ENCODE data around the gene PPM1H. TPM values are rescaled to one million over a fixed set of nuclear protein-coding genes. Genes with fewer than 3 reads are reported as not detected.

PPM1H gene
- total and polyA plus RNA-seq, 2 donors (not counting 1 experiment from before 2014, with no cell fraction given) = 0.01 TPM; not detected in 1

- Histone ChIP-seq H4K20me1 (ENCODE audit: control insufficient read depth, insufficient read depth, low read length, poor library complexity, severe bottlenecking) (no peaks in the 10 kb centered on the region), H3K4me1 (ENCODE audit: control insufficient read depth in 2 of 2, insufficient read depth in 2 of 2, low read length in 2 of 2) (no peaks in the 10 kb centered on the region), H3K9ac (ENCODE audit: low read length) (no peak overlapping the region), H3K4me2 (replicated peaks; ENCODE audit: low read depth, low read length, poor library complexity, severe bottlenecking) (no peak overlapping the region), H3K27ac (ENCODE audit: low read length in 2 of 2) (no peak overlapping the region), H2AFZ (ENCODE audit: insufficient read depth, low read depth, low read length, poor library complexity, severe bottlenecking) (no peak overlapping the region), H3K4me3 (ENCODE audit: control extremely low read depth in 1 of 5, extremely low read depth in 1 of 5, insufficient read depth in 1 of 5, low read depth in 2 of 5, low read length in 4 of 5) (no peak overlapping the region), H3K79me2 (ENCODE audit: control insufficient read depth, insufficient read depth, low read length) (no peaks in the 10 kb centered on the region), H3K9me3 (ENCODE audit: control extremely low read depth in 1 of 3, control insufficient read depth in 2 of 3, insufficient read depth in 1 of 3, low read length in 2 of 3) (no peaks in the 10 kb centered on the region), H3K27me3 (replicated peaks in 1 of 4; ENCODE audit: control extremely low read depth in 1 of 4, control insufficient read depth in 3 of 4, insufficient read depth in 4 of 4, low read length in 3 of 4) (no peaks in the 10 kb centered on the region), H3K36me3 (replicated peaks in 1 of 2; ENCODE audit: control extremely low read depth in 1 of 2, control insufficient read depth in 1 of 2, extremely low read depth in 1 of 2, insufficient read depth in 2 of 2, low read length in 1 of 2) (no peaks in the 10 kb centered on the region)
- POLR2A ChIA-PET = no interaction called here
- H3K27me3 Mint-ChIP-seq = peaks cover 3% of the 10 kb centered on the region
- no peaks in the 10 kb centered on the region for H3K4me1 Mint-ChIP-seq
- TF ChIP-seq CTCF (IDR thresholded peaks at IDR 0.05) = no peak
- TF ChIP-seq EZH2 (IDR thresholded peaks at IDR 0.05; ENCODE audit: borderline replicate concordance, insufficient read depth, low read depth, low read length, poor library complexity, severe bottlenecking) = no peak
- no peak overlapping the region for H3K27ac Mint-ChIP-seq
- ATAC-seq (ENCODE audit: low read depth) = no peak
- 100% methylated on average over 1 of the region's 1 CpG for WGBS (ENCODE audit: insufficient coverage)
- intact Hi-C loops (cut with micrococcal nuclease) = no loop called here
- no peak for DNase-seq
- no peaks in the 10 kb centered on the region for H3K9me3 Mint-ChIP-seq (ENCODE audit: insufficient read depth)
- no peak overlapping the region for H3K4me3 Mint-ChIP-seq
- CTCF ChIA-PET = no interaction called here
Measured at GRCh38 chr12:62697893-62698292, 237.1 kb downstream of the PPM1H start.

- H3K27me3 Mint-ChIP-seq = no peaks in the 10 kb centered on the region
- Histone ChIP-seq H3K4me3 (ENCODE audit: control extremely low read depth in 1 of 5, extremely low read depth in 1 of 5, insufficient read depth in 1 of 5, low read depth in 2 of 5, low read length in 4 of 5) (no peak overlapping the region), H3K27ac (ENCODE audit: low read length in 2 of 2) (no peak overlapping the region), H3K79me2 (ENCODE audit: control insufficient read depth, insufficient read depth, low read length) (no peaks in the 10 kb centered on the region), H3K27me3 (replicated peaks in 1 of 4; ENCODE audit: control extremely low read depth in 1 of 4, control insufficient read depth in 3 of 4, insufficient read depth in 4 of 4, low read length in 3 of 4) (no peaks in the 10 kb centered on the region), H3K9ac (ENCODE audit: low read length) (no peak overlapping the region), H3K4me1 (ENCODE audit: control insufficient read depth in 2 of 2, insufficient read depth in 2 of 2, low read length in 2 of 2) (no peaks in the 10 kb centered on the region), H2AFZ (ENCODE audit: insufficient read depth, low read depth, low read length, poor library complexity, severe bottlenecking) (no peak overlapping the region), H3K4me2 (replicated peaks; ENCODE audit: low read depth, low read length, poor library complexity, severe bottlenecking) (no peak overlapping the region), H3K9me3 (ENCODE audit: control extremely low read depth in 1 of 3, control insufficient read depth in 2 of 3, insufficient read depth in 1 of 3, low read length in 2 of 3) (no peaks in the 10 kb centered on the region), H3K36me3 (replicated peaks in 1 of 2; ENCODE audit: control extremely low read depth in 1 of 2, control insufficient read depth in 1 of 2, extremely low read depth in 1 of 2, insufficient read depth in 2 of 2, low read length in 1 of 2) (no peaks in the 10 kb centered on the region), H4K20me1 (ENCODE audit: control insufficient read depth, insufficient read depth, low read length, poor library complexity, severe bottlenecking) (no peaks in the 10 kb centered on the region)
- TF ChIP-seq EZH2 (IDR thresholded peaks at IDR 0.05; ENCODE audit: borderline replicate concordance, insufficient read depth, low read depth, low read length, poor library complexity, severe bottlenecking) (no peak), CTCF (IDR thresholded peaks at IDR 0.05) (no peak)
- no peak overlapping the region for H3K4me3 Mint-ChIP-seq
- 100% methylated on average over 2 of the region's 2 CpGs for whole genome bisulfite sequencing (ENCODE audit: insufficient coverage)
- intact Hi-C loops (cut with micrococcal nuclease) = no loop called here
- DNase-seq (no peak), ATAC-seq (ENCODE audit: low read depth) (no peak)
- no peaks in the 10 kb centered on the region for H3K4me1 Mint-ChIP-seq
- ChIA-PET CTCF (interaction anchor here (1.2 kb wide), 1 partner anchor 100 kb away, joined by 3 read pairs; no protein-coding TSS in a partner anchor), POLR2A (no interaction called here)
- H3K27ac Mint-ChIP-seq = no peak overlapping the region
- H3K9me3 Mint-ChIP-seq (ENCODE audit: insufficient read depth) = no peaks in the 10 kb centered on the region
Measured at GRCh38 chr12:62695696-62696095, 239.3 kb downstream of the PPM1H start.

All from B cell (primary cell).